ENCODE data around the gene RGS7. TPM values are rescaled to one million over a fixed set of nuclear protein-coding genes. Genes with fewer than 3 reads are reported as not detected.

Gene RGS7
- total RNA-seq, 1 donor from 2014 or later: 0.18 TPM

GRCh38 chr1:241097479-241097878, 259.5 kb downstream of the RGS7 start:
- Histone ChIP-seq H2AFZ (ENCODE audit: low read depth, low read length) (no peak overlapping the region), H3K9ac (ENCODE audit: low read length) (no peak overlapping the region), H3K9me3 (ENCODE audit: insufficient read depth, low read depth, low read length) (no peaks in the 10 kb centered on the region), H3K36me3 (ENCODE audit: insufficient read depth, low read length) (no peaks in the 10 kb centered on the region), H3K79me2 (ENCODE audit: insufficient read depth, low read length) (no peaks in the 10 kb centered on the region), H3K27ac (ENCODE audit: low read depth, low read length) (no peak overlapping the region), H3K4me1 (ENCODE audit: insufficient read depth, low read length) (no peaks in the 10 kb centered on the region), H3K27me3 (ENCODE audit: insufficient read depth, low read length) (no peaks in the 10 kb centered on the region), H3K4me3 (ENCODE audit: insufficient read depth, low read depth, low read length) (no peak overlapping the region), H4K20me1 (ENCODE audit: insufficient read depth, low read length) (no peaks in the 10 kb centered on the region), H3K4me2 (ENCODE audit: low read length) (no peak overlapping the region)
- DNase-seq (ENCODE audit: low read depth) (no peak), FAIRE-seq (no peak)
- peaks cover 8% of the 10 kb centered on the region for H3K4me1 Mint-ChIP-seq (ENCODE audit: low read depth, unreplicated experiment)
- TF ChIP-seq CTCF (IDR thresholded peaks at IDR 0.05; ENCODE audit: insufficient read depth, low read depth, low read length) (no peak), EZH2 (IDR thresholded peaks at IDR 0.05; ENCODE audit: insufficient read depth, low read length) (no peak)
- H3K27ac Mint-ChIP-seq (ENCODE audit: unreplicated experiment): no peak overlapping the region
- H3K27me3 Mint-ChIP-seq (ENCODE audit: low read depth, unreplicated experiment): no peaks in the 10 kb centered on the region
- no peaks in the 10 kb centered on the region for H3K36me3 Mint-ChIP-seq (ENCODE audit: low read depth, unreplicated experiment)
- no peak overlapping the region for H3K4me3 Mint-ChIP-seq (ENCODE audit: unreplicated experiment)
- no peaks in the 10 kb centered on the region for H3K9me3 Mint-ChIP-seq (ENCODE audit: unreplicated experiment)

GRCh38 chr1:241096982-241097381, 260.0 kb downstream of the RGS7 start:
- no peaks in the 10 kb centered on the region for H3K27me3 ChIP-seq (ENCODE audit: insufficient read depth, low read length)
- H3K4me3 Mint-ChIP-seq (ENCODE audit: unreplicated experiment): no peak overlapping the region
- H3K79me2 ChIP-seq (ENCODE audit: insufficient read depth, low read length): no peaks in the 10 kb centered on the region
- no peak overlapping the region for H3K9ac ChIP-seq (ENCODE audit: low read length)
- no peaks in the 10 kb centered on the region for H3K4me1 ChIP-seq (ENCODE audit: insufficient read depth, low read length)
- no peaks in the 10 kb centered on the region for H3K27me3 Mint-ChIP-seq (ENCODE audit: low read depth, unreplicated experiment)
- no peak overlapping the region for H3K27ac ChIP-seq (ENCODE audit: low read depth, low read length)
- no peaks in the 10 kb centered on the region for H3K36me3 Mint-ChIP-seq (ENCODE audit: low read depth, unreplicated experiment)
- H3K27ac Mint-ChIP-seq (ENCODE audit: unreplicated experiment): no peak overlapping the region
- H3K36me3 ChIP-seq (ENCODE audit: insufficient read depth, low read length): no peaks in the 10 kb centered on the region
- no peaks in the 10 kb centered on the region for H4K20me1 ChIP-seq (ENCODE audit: insufficient read depth, low read length)
- TF ChIP-seq EZH2 (IDR thresholded peaks at IDR 0.05; ENCODE audit: insufficient read depth, low read length): no peak
- no peak overlapping the region for H3K4me2 ChIP-seq (ENCODE audit: low read length)
- H3K4me3 ChIP-seq (ENCODE audit: insufficient read depth, low read depth, low read length): no peak overlapping the region
- DNase-seq (ENCODE audit: low read depth) (no peak), FAIRE-seq (no peak)
- H3K9me3 ChIP-seq (ENCODE audit: insufficient read depth, low read depth, low read length): no peaks in the 10 kb centered on the region
- no peak overlapping the region for H2AFZ ChIP-seq (ENCODE audit: low read depth, low read length)
- H3K9me3 Mint-ChIP-seq (ENCODE audit: unreplicated experiment): no peaks in the 10 kb centered on the region
- H3K4me1 Mint-ChIP-seq (ENCODE audit: low read depth, unreplicated experiment): peaks cover 6% of the 10 kb centered on the region

- Mint-ChIP-seq H3K9me3 (ENCODE audit: unreplicated experiment) (no peaks in the 10 kb centered on the region), H3K4me1 (ENCODE audit: low read depth, unreplicated experiment) (no peaks in the 10 kb centered on the region), H3K4me3 (ENCODE audit: unreplicated experiment) (no peak overlapping the region), H3K36me3 (ENCODE audit: low read depth, unreplicated experiment) (no peaks in the 10 kb centered on the region), H3K27ac (ENCODE audit: unreplicated experiment) (no peak overlapping the region), H3K27me3 (ENCODE audit: low read depth, unreplicated experiment) (no peaks in the 10 kb centered on the region)
- TF ChIP-seq EZH2 (IDR thresholded peaks at IDR 0.05; ENCODE audit: insufficient read depth, low read length) (no peak), CTCF (IDR thresholded peaks at IDR 0.05; ENCODE audit: insufficient read depth, low read depth, low read length) (no peak)
- H2AFZ ChIP-seq (ENCODE audit: low read depth, low read length): no peak overlapping the region
- H4K20me1 ChIP-seq (ENCODE audit: insufficient read depth, low read length): no peaks in the 10 kb centered on the region
- no peaks in the 10 kb centered on the region for H3K27me3 ChIP-seq (ENCODE audit: insufficient read depth, low read length)
- no peaks in the 10 kb centered on the region for H3K9me3 ChIP-seq (ENCODE audit: insufficient read depth, low read depth, low read length)
- FAIRE-seq (no peak), DNase-seq (ENCODE audit: low read depth) (no peak)
- H3K4me3 ChIP-seq (ENCODE audit: insufficient read depth, low read depth, low read length): no peak overlapping the region
- H3K4me2 ChIP-seq (ENCODE audit: low read length): no peak overlapping the region
- no peak overlapping the region for H3K27ac ChIP-seq (ENCODE audit: low read depth, low read length)
- no peaks in the 10 kb centered on the region for H3K79me2 ChIP-seq (ENCODE audit: insufficient read depth, low read length)
- no peak overlapping the region for H3K9ac ChIP-seq (ENCODE audit: low read length)
- no peaks in the 10 kb centered on the region for H3K4me1 ChIP-seq (ENCODE audit: insufficient read depth, low read length)
- no peaks in the 10 kb centered on the region for H3K36me3 ChIP-seq (ENCODE audit: insufficient read depth, low read length)
Observed at GRCh38 chr1:241095847-241096246, 261.2 kb downstream of the RGS7 start.

Measured in astrocyte (in vitro differentiated cells and primary cell).